K562 (cell line): ENCODE measurements around the gene MLLT11. TPM values are rescaled to one million over a fixed set of nuclear protein-coding genes. Genes with fewer than 3 reads are reported as not detected.

Experiments
- ATF1 ChIP-seq, 2 experiments: fragments of 450-650 bp in 1 of 2; IDR thresholded peaks; 2 replicates each; pipeline ENCODE4 v1.6.1; 2016; ENCODE audit warnings: missing compliant biosample characterization in 1 of 2, missing genetic modification characterization in 1 of 2
- CSDE1 ChIP-seq, 2 experiments: fragments of 450-650 bp; IDR thresholded peaks; 2 replicates each; pipeline ENCODE4 v1.6.1; 2016; ENCODE audit warnings: mild to moderate bottlenecking in 1 of 2
- FOSL1 ChIP-seq: fragments of 200-800 bp; sonication (Bioruptor generic); conservative IDR thresholded peaks from 2 replicates; pipeline ENCODE4 v1.6.1; 2016; ENCODE audit warnings: missing genetic modification characterization, missing compliant biosample characterization
- GABPB1 ChIP-seq: sonication (generic); formaldehyde crosslinking; IDR thresholded peaks from 2 replicates; pipeline ENCODE4 v1.8.0; 2022; ENCODE audit warnings: mild to moderate bottlenecking, missing genetic modification reagents
- GTF2E2 ChIP-seq: fragments of 200-800 bp; sonication (Bioruptor generic); IDR thresholded peaks from 2 replicates; pipeline ENCODE4 v1.6.1; 2016; ENCODE audit warnings: missing genetic modification characterization, missing compliant biosample characterization
- GTF2F1 ChIP-seq: IDR thresholded peaks from 2 replicates; pipeline ENCODE4 v1.6.1; 2011; ENCODE audit warnings: low read depth, low read length, improper control_type of control experiment
- HOMEZ ChIP-seq: fragments of 250-450 bp; sonication (Bioruptor Pico); IDR thresholded peaks from 2 replicates; pipeline ENCODE4 v1.4.0; 2020; ENCODE audit warnings: mild to moderate bottlenecking, moderate library complexity
- LARP7 ChIP-seq: fragments of 450-650 bp; IDR thresholded peaks from 2 replicates; pipeline ENCODE4 v1.6.1; 2016
- LCOR ChIP-seq: sonication (generic); formaldehyde crosslinking; IDR thresholded peaks from 2 replicates; pipeline ENCODE4 v1.8.0; 2022; ENCODE audit warnings: mild to moderate bottlenecking, missing genetic modification reagents
- NELFE ChIP-seq: IDR thresholded peaks from 2 replicates; pipeline ENCODE4 v1.6.1; 2011; ENCODE audit warnings: mild to moderate bottlenecking; ENCODE audit not compliant: insufficient read depth, insufficient read length
- NFYB ChIP-seq: IDR thresholded peaks from 2 replicates; pipeline ENCODE4 v1.6.1; 2011; ENCODE audit warnings: mild to moderate bottlenecking, moderate library complexity; ENCODE audit not compliant: insufficient read length; ENCODE audit errors: extremely low read depth
- NR2C1 ChIP-seq, 2 experiments: fragments of 450-650 bp; IDR thresholded peaks; 2 replicates each; pipeline ENCODE4 v1.6.1; 2017; ENCODE audit warnings: mild to moderate bottlenecking in 2 of 2, antibody characterized with exemption in 1 of 2, inconsistent platforms in 1 of 2, missing compliant biosample characterization in 1 of 2, missing genetic modification characterization in 1 of 2
- NUFIP1 ChIP-seq: fragments of 450-650 bp; IDR thresholded peaks from 2 replicates; pipeline ENCODE4 v1.6.1; 2018; ENCODE audit not compliant: partially characterized antibody
- PRPF4 ChIP-seq: fragments of 200-400 bp; formaldehyde crosslinking; IDR thresholded peaks from one replicate; pipeline ENCODE4 v1.6.1; 2017; ENCODE audit warnings: low read length, low read depth, mild to moderate bottlenecking; ENCODE audit not compliant: insufficient read depth, poor library complexity, severe bottlenecking
- PTRF ChIP-seq: fragments of 450-650 bp; IDR thresholded peaks from 2 replicates; pipeline ENCODE4 v1.6.1; 2016; ENCODE audit warnings: mild to moderate bottlenecking, missing genetic modification characterization, missing compliant biosample characterization
- RBM22 ChIP-seq: fragments of 200-400 bp; formaldehyde crosslinking; IDR thresholded peaks from 2 replicates; pipeline ENCODE4 v1.6.1; 2018; ENCODE audit warnings: low read length, low read depth; ENCODE audit not compliant: poor library complexity, severe bottlenecking
- RNF2 ChIP-seq: sonication (generic); IDR thresholded peaks from 2 replicates; pipeline ENCODE4 v1.6.1; 2016
- SFPQ ChIP-seq: fragments of 200-400 bp; formaldehyde crosslinking; IDR thresholded peaks from 2 replicates; pipeline ENCODE4 v1.6.1; 2017; ENCODE audit warnings: mild to moderate bottlenecking, low read depth, low read length, moderate library complexity
- SRSF7 ChIP-seq: fragments of 200-400 bp; formaldehyde crosslinking; optimal IDR thresholded peaks from 2 replicates; pipeline ENCODE3; 2017; ENCODE audit warnings: mild to moderate bottlenecking, low read depth, low read length
- TCF15 ChIP-seq: fragments of 250-450 bp; sonication (Bioruptor Pico); IDR thresholded peaks from 2 replicates; pipeline ENCODE4 v1.8.0; 2022; ENCODE audit warnings: moderate library complexity, mild to moderate bottlenecking, inconsistent platforms
- TFAP4 ChIP-seq: sonication (generic); formaldehyde crosslinking; IDR thresholded peaks from 2 replicates; pipeline ENCODE4 v1.8.0; 2022; ENCODE audit warnings: missing genetic modification reagents, mild to moderate bottlenecking, moderate library complexity, borderline replicate concordance
- THAP7 ChIP-seq: fragments of 250-450 bp; sonication (Bioruptor Pico); IDR thresholded peaks from 2 replicates; pipeline ENCODE4 v1.5.0; 2021
- TRIM24 ChIP-seq, 2 experiments: fragments of 450-650 bp; IDR thresholded peaks; 2 replicates each; pipeline ENCODE4 v1.6.1; 2016
- TRIM28 ChIP-seq: fragments of 450-650 bp; IDR thresholded peaks from 2 replicates; pipeline ENCODE4 v1.6.1; 2017
- ZNF354B ChIP-seq: fragments of 250-450 bp; sonication (Bioruptor Pico); IDR thresholded peaks from 2 replicates; pipeline ENCODE4 v1.4.0; 2020
- polyA plus RNA-seq, 8 experiments: library from polyadenylated mRNA; depleted of rRNA in 4 of 8; stranded (reverse) in 5 of 8; unstranded in 3 of 8; fragments of >200 nt; fragmentation: Nextera tagmentation in 2 of 8; fragmentation: Illumina TruSeq in 1 of 8; extraction: Ambion mirVana in 2 of 8; extraction: Trizol in 1 of 8; gene quantifications; 2 replicates each; pipeline versions ENCODE4 v1.2.1 to v1.2.3, GENCODE V29; 2011 to 2014; ENCODE audit warnings: inconsistent platforms in 1 of 8, missing spikeins in 1 of 8
- total RNA-seq, 7 experiments: library from RNA; depleted of rRNA in 6 of 7; stranded (reverse); fragments of >200 nt in 6 of 7; fragmentation: Illumina TruSeq in 2 of 7; extraction: Trizol in 2 of 7; gene quantifications; 2 replicates each; pipeline versions ENCODE4 v1.2.1 to v1.2.3, GENCODE V29; 2011 to 2021; ENCODE audit warnings: low replicate concordance in 1 of 7

MLLT11 gene
- total and polyA plus RNA-seq, 9 of the 15 experiments (the other 6 are each of a cell fraction or from before 2014, with no cell fraction given) = 12.1 to 91.0 (median 22.0) TPM

GRCh38 chr1:151062741-151063371 is 2.7 kb downstream of the MLLT11 start (continued):
- TF ChIP-seq TFAP4 = 0 out of 2 replicates have a peak, but pooled peaks have one; percentile 1
- TF ChIP-seq TRIM28 = no peak
- no peak for TF ChIP-seq SFPQ
- peak; percentile 80 for TF ChIP-seq FOSL1 (tag)
- no peak for TF ChIP-seq TRIM24 (IDR thresholded peaks at IDR 0.05)
- TF ChIP-seq LCOR (CRISPR knock-in tag) = no peak
- no peak for TF ChIP-seq TCF15 (CRISPR knock-in tag)
- no peak; the same call in 1 of the 2 replicates for TF ChIP-seq NR2C1 (IDR thresholded peaks at IDR 0.05)
- no peak for TF ChIP-seq NR2C1 (tag; IDR thresholded peaks at IDR 0.05)
- no peak for TF ChIP-seq NFYB
- no peak for TF ChIP-seq LARP7
- no peak for TF ChIP-seq THAP7 (CRISPR knock-in tag)
- no peak for TF ChIP-seq GABPB1 (CRISPR knock-in tag)
- TF ChIP-seq PTRF (tag) = no peak
- no peak for TF ChIP-seq HOMEZ (CRISPR knock-in tag)
- no peak for TF ChIP-seq PRPF4
- TF ChIP-seq NUFIP1 = no peak
- no peak for TF ChIP-seq ATF1 (CRISPR knock-in tag; IDR thresholded peaks at IDR 0.05)
- peak; percentile 67 for TF ChIP-seq ATF1 (tag; IDR thresholded peaks at IDR 0.05)
- TF ChIP-seq SRSF7 = no peak
- TF ChIP-seq RNF2 = no peak
- TF ChIP-seq GTF2E2 = no peak
- TF ChIP-seq CSDE1 (IDR thresholded peaks at IDR 0.05) = no peak
- TF ChIP-seq ZNF354B (CRISPR knock-in tag) = no peak
- no peak for TF ChIP-seq GTF2F1
- TF ChIP-seq NELFE = no peak
- no peak for TF ChIP-seq RBM22
